Head of caudate nucleus (tissue), 42 donors: ENCODE results near the gene CDC42EP1.

ENCODE experiments used
- DNase-seq, 42 donors: peaks; one replicate each; pipeline versions ENCODE4 v3.0.0 to v3.0.0-alpha.2; 2020 to 2021; ENCODE audit warnings: mixed read lengths in 7 of 42
- intact Hi-C: fragments of 100-400 bp; cut with DNase I; formaldehyde crosslinking; loops from one replicate; pipeline ENCODE4 v1.15.0; 2022

The CDC42EP1 gene

GRCh38 chr22:37553725-37554124, 6.6 kb upstream of the CDC42EP1 start:
- no peak for DNase-seq
- intact Hi-C loops = no loop called here

DNA sequence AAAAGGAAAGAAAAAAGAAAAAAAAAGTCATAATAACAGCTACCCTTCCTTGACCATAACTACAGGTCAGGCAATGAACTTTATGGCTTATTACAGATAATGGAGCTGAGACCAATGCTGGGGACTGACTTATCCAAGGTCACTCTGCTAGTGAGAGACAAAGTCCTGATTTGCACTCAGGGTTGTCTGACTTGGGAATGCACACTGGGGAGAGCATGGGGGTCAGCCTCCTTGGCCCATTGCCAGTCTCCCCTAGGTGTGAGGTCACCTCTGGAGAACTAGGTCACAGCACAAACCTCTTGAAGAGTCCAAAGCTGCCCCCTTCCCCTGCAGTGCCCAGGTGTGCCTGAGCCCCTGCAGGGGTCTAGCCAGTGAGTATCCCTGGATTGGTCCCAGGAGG, 5.3 kb upstream of the CDC42EP1 start:
- intact Hi-C loops = no loop called here

GRCh38 chr22:37556710-37557109, 3.6 kb upstream of the CDC42EP1 start:
- intact Hi-C loops = no loop called here
- no peak for DNase-seq

More for the DNA sequence above, 5.3 kb upstream of the CDC42EP1 start:
- DNase-seq = no peak

GRCh38 chr22:37557321-37558001, 2.8 kb upstream of the CDC42EP1 start:
- no peak for DNase-seq
- intact Hi-C loops = no loop called here

DNA sequence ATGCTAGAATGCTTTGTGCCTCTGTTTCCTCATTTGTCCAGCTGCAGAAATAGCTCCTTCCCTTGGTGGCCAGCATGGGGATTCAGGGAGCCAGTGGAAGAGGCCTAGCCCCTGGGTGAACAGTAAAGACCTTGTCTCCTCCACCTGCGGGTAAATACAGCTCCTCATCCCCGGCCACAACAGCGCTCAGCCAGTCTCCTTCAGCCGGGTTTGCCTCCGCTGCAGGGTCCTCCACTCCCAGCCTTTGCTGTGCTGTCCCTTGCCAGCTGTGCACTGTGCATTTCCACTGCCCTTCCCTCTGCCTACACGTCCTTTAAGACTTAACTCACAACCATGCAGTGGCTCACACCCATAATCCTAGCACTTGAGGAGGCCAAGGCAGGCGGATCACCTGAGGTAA, 1.5 kb upstream of the CDC42EP1 start:
- DNase-seq = no peak
- intact Hi-C loops = no loop called here

DNA sequence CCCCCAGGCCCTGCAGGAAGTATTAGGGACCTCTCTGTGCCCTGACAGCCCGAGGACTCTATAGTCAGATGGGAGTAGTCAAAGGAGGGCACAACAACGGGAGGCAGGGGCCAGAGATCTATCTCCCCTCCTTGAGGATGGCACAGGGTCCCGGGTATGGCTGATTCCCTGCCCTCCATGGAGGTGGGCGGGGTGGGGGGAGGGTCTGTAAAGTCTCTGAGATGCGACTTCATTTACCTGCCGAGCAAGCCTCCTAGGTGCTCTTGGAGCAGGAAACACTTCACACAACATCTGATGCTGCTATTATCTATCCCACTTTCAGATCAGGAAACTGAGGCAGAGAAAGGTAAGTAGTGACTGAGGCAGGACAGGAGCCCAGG, 769 bp upstream of the CDC42EP1 start:
- intact Hi-C loops = no loop called here
- DNase-seq = no peak

DNA sequence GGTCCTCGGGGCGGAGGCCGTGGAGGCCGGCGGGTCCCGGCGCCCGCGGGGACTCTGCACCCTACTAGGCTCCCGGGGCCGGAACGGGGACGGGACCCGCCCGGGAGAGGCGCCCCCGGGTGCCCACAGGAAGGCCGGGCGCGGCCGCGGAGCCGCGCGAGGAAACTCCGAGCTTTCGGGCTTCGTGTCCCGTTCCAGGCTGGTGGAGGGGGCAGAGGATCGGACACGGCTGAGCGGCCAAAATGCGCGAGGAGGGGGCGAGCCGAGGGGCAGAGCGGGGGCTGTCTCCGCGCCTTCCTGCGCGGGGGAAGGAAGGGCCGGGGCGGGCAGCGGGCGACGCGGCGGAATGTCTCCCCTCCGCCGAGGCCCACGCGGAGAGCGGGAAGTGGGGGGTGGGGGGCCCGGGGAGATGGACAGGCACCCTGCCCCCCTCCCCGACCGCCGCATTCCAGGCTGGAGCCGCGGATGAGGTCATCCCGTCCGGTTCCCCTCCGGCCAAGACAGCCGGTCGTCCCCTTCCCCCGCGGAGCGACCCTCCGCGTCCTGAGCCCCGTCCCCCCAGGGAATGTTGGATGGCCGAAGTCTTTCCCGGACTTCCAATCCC, 430 bp downstream of the CDC42EP1 start:
- intact Hi-C loops = no loop called here
- DNase-seq = peak in 21 of 42 donors; percentile 35 to 86 (median 58)

- intact Hi-C loops = no loop called here
Measured at GRCh38 chr22:37561212-37562048, 1.1 kb downstream of the CDC42EP1 start.

DNA sequence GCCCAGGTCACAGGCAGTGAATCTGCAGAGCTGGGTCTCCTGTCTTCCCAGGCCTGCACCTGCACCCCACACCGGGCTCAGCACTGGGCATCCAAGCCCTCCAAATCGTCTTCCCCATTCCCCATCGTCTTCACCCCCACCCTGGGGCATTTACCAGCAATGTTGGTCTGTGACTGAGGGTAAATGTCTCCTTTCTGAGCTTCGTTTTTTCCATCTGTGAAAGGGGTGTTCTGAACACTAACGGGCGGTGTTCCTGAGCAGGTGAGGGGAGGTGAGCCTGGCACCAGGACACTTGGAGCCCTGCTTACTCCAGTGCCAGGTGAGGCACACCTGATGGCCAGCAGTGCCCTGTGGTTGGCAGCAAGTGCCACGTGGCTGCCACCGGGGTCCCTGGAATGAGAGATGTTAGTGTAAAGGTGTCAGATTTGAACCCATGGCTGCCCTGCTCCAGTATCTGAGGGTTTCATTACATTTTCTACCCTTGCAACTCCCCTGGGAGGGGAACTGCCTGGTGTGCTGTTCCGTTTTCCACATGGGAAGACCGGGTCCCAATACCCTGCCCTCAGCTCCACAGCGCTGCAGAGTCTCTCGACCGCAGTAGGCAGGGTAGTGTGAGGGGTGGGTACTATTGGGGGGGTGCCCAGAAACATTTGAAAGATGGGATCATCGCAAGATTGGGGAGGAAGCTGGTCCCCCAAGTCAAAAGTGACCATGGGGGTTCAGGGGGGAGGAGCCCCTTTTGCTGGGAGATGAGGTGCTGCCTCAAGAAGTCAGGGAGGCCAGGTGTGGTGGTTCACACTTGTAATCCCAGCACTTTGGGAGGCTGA, 2.0 kb downstream of the CDC42EP1 start:
- no peak for DNase-seq
- intact Hi-C loops = no loop called here

More at GRCh38 chr22:37561212-37562048, 1.1 kb downstream of the CDC42EP1 start:
- peak; percentile 76 to 97 (median 90) for DNase-seq

DNA sequence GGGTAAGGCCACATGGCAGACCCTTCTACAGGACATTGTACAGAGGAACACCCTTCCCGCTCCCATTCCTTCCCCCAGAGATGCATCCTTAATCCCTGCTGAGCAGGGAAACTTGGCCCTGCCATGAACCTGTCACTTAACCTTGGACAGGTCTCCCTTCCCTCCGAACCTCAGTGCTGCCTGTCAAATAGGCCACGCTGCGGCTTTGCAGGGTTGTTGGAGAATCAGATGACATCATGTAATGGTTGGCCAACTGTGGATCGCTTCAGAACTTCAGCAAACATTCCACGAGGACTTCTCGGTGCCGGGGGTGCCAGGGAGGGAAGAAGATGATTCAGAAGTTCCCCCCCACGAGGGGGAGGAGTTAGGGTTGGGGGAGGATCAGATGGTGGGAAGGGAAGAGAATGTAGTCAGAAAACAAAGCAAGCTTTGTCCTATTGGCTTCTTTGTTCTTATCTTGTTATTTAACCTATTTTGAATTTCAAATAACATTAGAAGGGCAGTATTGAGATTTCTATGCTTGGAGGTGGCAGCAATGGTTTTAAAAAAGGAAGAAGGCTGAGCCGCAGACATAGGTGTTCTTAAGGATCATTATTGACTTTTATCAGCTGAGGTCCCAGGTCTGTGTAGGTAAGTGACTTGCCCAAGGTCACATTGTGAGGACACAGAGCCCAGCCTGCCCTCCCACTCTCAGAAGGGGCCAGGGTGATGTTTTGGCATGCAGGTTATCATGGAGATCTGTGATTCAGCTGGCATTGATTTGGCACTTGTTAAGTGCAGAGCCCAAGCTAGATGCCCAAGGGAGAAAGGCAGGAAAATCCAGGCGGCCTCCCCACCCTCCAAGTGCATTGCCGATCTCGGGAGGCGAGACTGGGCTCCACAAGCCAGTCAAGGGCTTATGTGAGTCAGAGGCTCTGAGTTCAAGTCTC, 3.1 kb downstream of the CDC42EP1 start:
- DNase-seq = peak; percentile 65 to 97 (median 90)
- intact Hi-C loops = no loop called here

DNA sequence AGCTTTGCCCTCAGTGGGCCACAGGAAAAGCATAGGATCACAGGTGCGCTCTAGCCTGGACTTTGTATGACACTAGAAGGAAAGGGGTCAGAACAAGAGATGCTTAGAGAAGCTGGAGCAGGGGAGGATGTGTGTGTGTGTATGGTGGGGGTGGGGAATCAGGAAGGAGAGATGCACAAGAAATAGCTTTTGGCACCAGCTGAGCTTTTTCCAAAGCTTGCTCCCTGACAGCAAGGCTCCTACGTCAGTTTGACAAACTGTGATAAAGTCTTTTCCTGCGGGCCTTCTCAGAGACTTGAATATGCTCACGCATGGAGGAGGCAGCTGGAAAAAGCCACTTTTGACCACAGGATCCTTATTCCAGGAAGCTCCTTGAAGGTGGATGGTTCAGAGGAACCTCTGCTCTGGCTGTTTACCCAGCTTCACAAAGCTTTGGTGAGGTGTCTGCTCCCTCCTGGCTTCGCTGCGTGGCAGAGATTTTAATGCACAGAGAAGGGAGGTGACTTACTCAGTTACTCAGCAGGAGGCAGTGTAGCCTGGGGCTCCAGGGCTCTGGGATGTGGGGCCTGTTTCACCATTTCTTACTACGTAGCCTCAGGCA, 3.9 kb downstream of the CDC42EP1 start:
- intact Hi-C loops = no loop called here
- DNase-seq = peak in 1 of 42 donors; percentile 31

DNA sequence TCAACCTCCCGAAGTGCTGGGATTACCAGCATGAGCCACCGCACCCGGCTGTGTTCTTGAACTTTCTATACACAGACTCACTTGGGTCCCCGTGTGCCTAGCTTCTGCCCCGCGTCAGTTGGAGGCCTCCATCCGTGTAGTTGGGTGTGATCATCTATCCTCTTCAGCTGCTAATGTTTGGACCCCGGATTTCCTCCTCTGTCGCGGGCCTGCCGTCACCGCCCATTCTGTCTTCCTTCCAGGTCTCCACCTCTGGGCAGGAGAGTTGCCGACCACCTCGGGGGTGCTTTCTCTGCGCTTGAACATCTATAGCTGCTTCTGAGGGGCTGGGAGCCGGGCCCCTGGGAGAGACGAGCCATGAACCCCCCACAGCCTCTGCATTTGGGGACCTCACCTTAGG, 5.5 kb downstream of the CDC42EP1 start:
- no peak for DNase-seq
- intact Hi-C loops = loop anchor here (2.0 kb wide), 1 partner anchor 19 kb away; no protein-coding TSS in a partner anchor

DNA sequence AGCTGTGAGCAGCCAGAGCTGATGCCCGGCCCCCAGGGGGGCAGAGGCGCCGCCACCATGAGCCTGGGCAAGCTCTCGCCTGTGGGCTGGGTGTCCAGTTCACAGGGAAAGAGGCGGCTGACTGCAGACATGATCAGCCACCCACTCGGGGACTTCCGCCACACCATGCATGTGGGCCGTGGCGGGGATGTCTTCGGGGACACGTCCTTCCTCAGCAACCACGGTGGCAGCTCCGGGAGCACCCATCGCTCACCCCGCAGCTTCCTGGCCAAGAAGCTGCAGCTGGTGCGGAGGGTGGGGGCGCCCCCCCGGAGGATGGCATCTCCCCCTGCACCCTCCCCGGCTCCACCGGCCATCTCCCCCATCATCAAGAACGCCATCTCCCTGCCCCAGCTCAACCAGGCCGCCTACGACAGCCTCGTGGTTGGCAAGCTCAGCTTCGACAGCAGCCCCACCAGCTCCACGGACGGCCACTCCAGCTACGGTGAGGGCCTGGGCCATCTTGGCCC, 6.1 kb downstream of the CDC42EP1 start:
- DNase-seq = peak in 28 of 42 donors; percentile 22 to 78 (median 61)

GRCh38 chr22:37566903-37567798, 6.9 kb downstream of the CDC42EP1 start:
- peak; percentile 65 to 93 (median 82) for DNase-seq
- intact Hi-C loops = loop anchor here (2.0 kb wide), 1 partner anchor 20 kb away; no protein-coding TSS in a partner anchor

More for the DNA sequence above, 6.1 kb downstream of the CDC42EP1 start:
- intact Hi-C loops = loop anchor here (2.0 kb wide), 1 partner anchor 20 kb away; no protein-coding TSS in a partner anchor

- peak in 1 of 42 donors; percentile 37 for DNase-seq
Measured at GRCh38 chr22:37568012-37568411, 7.7 kb downstream of the CDC42EP1 start.

GRCh38 chr22:37568448-37569008, 8.2 kb downstream of the CDC42EP1 start:
- DNase-seq = peak in 1 of 42 donors; percentile 35
- intact Hi-C loops = no loop called here

More at GRCh38 chr22:37568012-37568411, 7.7 kb downstream of the CDC42EP1 start:
- intact Hi-C loops = no loop called here
